ENCODE data around the gene PLA2G10.
"Not testable (repeated sequence)": the region's sequence is repeated elsewhere in the genome, so short reads cannot be mapped to it uniquely, and the experiment has no call there.

GRCh38 chr16:14685870-14686793 is 8.0 kb downstream of the PLA2G10 start:
- TF ChIP-seq CTCF (IDR thresholded peaks at IDR 0.05 in 4 of 5, conservative IDR thresholded peaks at IDR 0.05 in 1 of 5); POLR2A (IDR thresholded peaks at IDR 0.05): not testable (repeated sequence)

Measured in gastrocnemius medialis (tissue), 4 donors.